HepG2 (cell line): ENCODE results near the gene NOP9. TPM values are rescaled to one million over a fixed set of nuclear protein-coding genes. Genes with fewer than 3 reads are reported as not detected.

Experiments used
- ATAC-seq: fragments of 200-7000 bp; cut with Tn5 transposase; 3 replicates; pipeline ENCODE4 v1.9.1; 2020; ENCODE audit warnings: mild to moderate bottlenecking, moderate library complexity
- BruUV-seq: library from RNA; stranded (reverse); fragments of 400-500 nt; replicated peaks from 2 replicates; lab custom pipeline; 2021; lab: Mats Ljungman, UMichigan
- CTCF ChIA-PET: fragments of 300-600 bp; formaldehyde crosslinking; extraction: SDS; loops from one replicate; lab custom pipeline; 2021; ENCODE audit warnings: low total read pairs, inconsistent platforms, low intra/inter-chr PET ratio; lab: Yijun Ruan, JAX
- POLR2A ChIA-PET: fragments of 350-600 bp; sonication (Branson Sonifier 250); formaldehyde crosslinking; loops from one replicate; lab custom pipeline; 2020; ENCODE audit warnings: antibody characterized with exemption, inconsistent platforms; lab: Yijun Ruan, JAX
- DNase-seq: peaks from one replicate; pipeline ENCODE4 v3.0.0-alpha.2; 2015; ENCODE audit warnings: low spot score
- FAIRE-seq: peaks from 3 replicates; lab custom pipeline; 2011; peaks lifted over from hg19 to GRCh38; lab: Jason Lieb, UNC
- H2AFZ ChIP-seq: one replicate; pipeline ENCODE4 v1.6.1; 2011; ENCODE audit warnings: low read length, inconsistent platforms
- H3K27ac ChIP-seq: fragments of 300-600 bp; 3 replicates; pipeline ENCODE4 v1.8.0; 2011; ENCODE audit warnings: mixed run types, mild to moderate bottlenecking, mixed read lengths, low read length, inconsistent platforms; ENCODE audit not compliant: insufficient read depth; ENCODE audit errors: extremely low read length
- H3K27me3 ChIP-seq, 2 experiments: fragments of 200-600 bp in 1 of 2; 2 replicates in 1 of 2; 3 replicates in 1 of 2; pipeline versions ENCODE4 v1.6.0 to v1.8.0; 2011; ENCODE audit warnings: low read length in 2 of 2, mild to moderate bottlenecking in 2 of 2, moderate library complexity in 2 of 2, inconsistent platforms in 1 of 2; ENCODE audit not compliant: insufficient read depth in 2 of 2, control insufficient read depth in 1 of 2
- H3K36me3 ChIP-seq, 2 experiments: fragments of 200-600 bp in 1 of 2; replicated peaks in 1 of 2; 2 replicates in 1 of 2; 3 replicates in 1 of 2; pipeline versions ENCODE4 v1.5.1 to v1.8.0; 2011; ENCODE audit warnings: low read length in 2 of 2, inconsistent platforms in 1 of 2; ENCODE audit not compliant: insufficient read depth in 2 of 2, control insufficient read depth in 1 of 2
- H3K4me1 ChIP-seq: 2 replicates; pipeline ENCODE4 v1.5.1; 2012; ENCODE audit warnings: low read length, inconsistent platforms; ENCODE audit not compliant: insufficient read depth
- H3K4me2 ChIP-seq: 2 replicates; pipeline ENCODE4 v1.6.0; 2011; ENCODE audit warnings: low read depth, low read length, inconsistent platforms
- H3K4me3 ChIP-seq, 3 experiments: fragments of 200-600 bp in 1 of 3; sonication (generic), shearing (Covaris generic) in 1 of 3; replicated peaks in 1 of 3; 2 replicates each; pipeline ENCODE4 v1.5.1; 2011 to 2016; ENCODE audit warnings: low read length in 3 of 3, inconsistent platforms in 2 of 3, low read depth in 2 of 3, mild to moderate bottlenecking in 2 of 3, control low read depth in 1 of 3, mixed read lengths in 1 of 3; ENCODE audit not compliant: insufficient read depth in 1 of 3
- H3K79me2 ChIP-seq: one replicate; pipeline ENCODE4 v1.6.1; 2011; ENCODE audit warnings: low read length, inconsistent platforms; ENCODE audit not compliant: insufficient read depth
- H3K9ac ChIP-seq: 2 replicates; pipeline ENCODE4 v1.6.0; 2011; ENCODE audit warnings: mild to moderate bottlenecking, low read depth, low read length, inconsistent platforms; ENCODE audit not compliant: insufficient read depth
- H3K9me3 ChIP-seq: 2 replicates; pipeline ENCODE4 v1.5.1; 2012; ENCODE audit warnings: mild to moderate bottlenecking, low read length
- H4K20me1 ChIP-seq: 2 replicates; pipeline ENCODE4 v1.6.0; 2011; ENCODE audit warnings: inconsistent platforms, mild to moderate bottlenecking, low read length, moderate library complexity; ENCODE audit not compliant: insufficient read depth
- CBX2 ChIP-seq, 2 experiments: fragments of 200-600 bp in 1 of 2; sonication (generic); formaldehyde crosslinking in 1 of 2; IDR thresholded peaks; 2 replicates each; pipeline versions ENCODE4 v1.7.0 to v1.8.1; 2018 to 2022; ENCODE audit warnings: low read depth in 2 of 2, low read length in 1 of 2, mild to moderate bottlenecking in 1 of 2, missing genetic modification reagents in 1 of 2
- GLI4 ChIP-seq: sonication (generic); formaldehyde crosslinking; IDR thresholded peaks from 2 replicates; pipeline ENCODE4 v1.5.1; 2020; ENCODE audit warnings: missing genetic modification reagents, mild to moderate bottlenecking, moderate library complexity, borderline replicate concordance
- KLF11 ChIP-seq: IDR thresholded peaks from 2 replicates; pipeline ENCODE4 v1.6.1; 2016; ENCODE audit warnings: missing compliant biosample characterization
- MTF1 ChIP-seq: sonication (generic); formaldehyde crosslinking; IDR thresholded peaks from 2 replicates; pipeline ENCODE4 v1.5.0; 2020; ENCODE audit warnings: missing genetic modification reagents
- RFXAP ChIP-seq: sonication (generic); formaldehyde crosslinking; IDR thresholded peaks from 2 replicates; pipeline ENCODE4 v1.4.0; 2020; ENCODE audit warnings: missing genetic modification reagents, borderline replicate concordance
- SATB2 ChIP-seq: sonication (generic); formaldehyde crosslinking; IDR thresholded peaks from 2 replicates; pipeline ENCODE4 v1.5.0; 2020; ENCODE audit warnings: missing genetic modification reagents
- SMYD3 ChIP-seq: sonication (generic); formaldehyde crosslinking; IDR thresholded peaks from 2 replicates; pipeline ENCODE4 v1.8.1; 2023; ENCODE audit warnings: mild to moderate bottlenecking, missing genetic modification reagents
- UBTF ChIP-seq: sonication (generic); formaldehyde crosslinking; IDR thresholded peaks from 2 replicates; pipeline ENCODE4 v1.4.0; 2020; ENCODE audit warnings: mild to moderate bottlenecking, missing genetic modification reagents
- ZKSCAN5 ChIP-seq: sonication (generic); formaldehyde crosslinking; IDR thresholded peaks from 2 replicates; pipeline ENCODE4 v1.5.1; 2020; ENCODE audit warnings: mild to moderate bottlenecking, missing genetic modification reagents
- ZNF253 ChIP-seq: sonication (generic); formaldehyde crosslinking; IDR thresholded peaks from 2 replicates; pipeline ENCODE4 v1.8.0; 2022; ENCODE audit warnings: mild to moderate bottlenecking, missing genetic modification reagents, borderline replicate concordance
- ZNF296 ChIP-seq: sonication (generic); formaldehyde crosslinking; conservative IDR thresholded peaks from 2 replicates; pipeline ENCODE4 v1.5.0; 2020; ENCODE audit warnings: mild to moderate bottlenecking, missing genetic modification reagents
- ZNF34 ChIP-seq: sonication (generic); formaldehyde crosslinking; IDR thresholded peaks from 2 replicates; pipeline ENCODE4 v1.4.0; 2020; ENCODE audit warnings: mild to moderate bottlenecking, missing genetic modification reagents, borderline replicate concordance
- ZNF407 ChIP-seq: sonication (generic); formaldehyde crosslinking; IDR thresholded peaks from one replicate; pipeline ENCODE4 v1.5.1; 2020; ENCODE audit warnings: mild to moderate bottlenecking, missing genetic modification reagents; ENCODE audit errors: not compliant biosample characterization
- ZNF709 ChIP-seq: sonication (generic); formaldehyde crosslinking; IDR thresholded peaks from 2 replicates; pipeline ENCODE4 v1.5.0; 2020; ENCODE audit warnings: mild to moderate bottlenecking, missing genetic modification reagents
- ZNF839 ChIP-seq: sonication (generic); formaldehyde crosslinking; IDR thresholded peaks from 2 replicates; pipeline ENCODE4 v1.4.0; 2020; ENCODE audit warnings: missing genetic modification reagents, mild to moderate bottlenecking, borderline replicate concordance
- WGBS: methylation state at CpG from one replicate; pipeline ENCODE4 v1.1.6; 2017; ENCODE audit warnings: low lambda C conversion rate; 5-methylcytosine and 5-hydroxymethylcytosine counted together
- in situ Hi-C: cut with HindIII; loops from 2 replicates; pipeline ENCODE4 v1.10.0; 2017; ENCODE audit warnings: low pct_unique_long_range_greater_than_20kb; ENCODE audit not compliant: extremely low pct_ligation_motif_present
- intact Hi-C: fragments of 100-400 bp; cut with micrococcal nuclease; formaldehyde crosslinking; loops from one replicate; pipeline ENCODE4 v1.10.0; 2022; ENCODE audit not compliant: unreplicated experiment
- polyA plus RNA-seq, 8 experiments: library from polyadenylated mRNA; depleted of rRNA in 3 of 8; stranded (reverse) in 7 of 8; unstranded in 1 of 8; fragments of >200 nt; fragmentation: Illumina TruSeq in 4 of 8; extraction: Trizol in 4 of 8; gene quantifications; 2 replicates each; pipeline versions ENCODE4 v1.2.1 to v1.2.3, GENCODE V29; 2011 to 2016; ENCODE audit warnings: low read depth in 4 of 8, missing spikeins in 1 of 8, mixed read lengths in 1 of 8; ENCODE audit not compliant: insufficient read depth in 1 of 8
- total RNA-seq, 5 experiments: library from RNA; depleted of rRNA; stranded (reverse); fragments of >200 nt; fragmentation: Illumina TruSeq; extraction: Trizol; gene quantifications; 2 replicates each; pipeline ENCODE4 v1.2.3, GENCODE V29; 2016; ENCODE audit warnings: low read depth in 1 of 5

Gene NOP9
- total and polyA plus RNA-seq, 2 of the 13 experiments (the other 11 are each of a cell fraction or from before 2014, with no cell fraction given), result 24.5 to 61.6 TPM

- no TSS peak for BruUV-seq
- FAIRE-seq, result no peak
- Histone ChIP-seq H3K4me2 (no peak overlapping the region), H3K27me3 (peaks cover 18 to 73% of the 10 kb centered on the region in 2 experiments; a peak in 4 of 5 replicates), H3K79me2 (no peaks in the 10 kb centered on the region), H3K4me1 (peaks cover 29% of the 10 kb centered on the region), H3K9me3 (no peaks in the 10 kb centered on the region), H3K27ac (no peak overlapping the region), H4K20me1 (no peaks in the 10 kb centered on the region), H3K36me3 (no peaks in the 10 kb centered on the region), H3K4me3 (no peak overlapping the region), H3K9ac (no peak overlapping the region), H2AFZ (no peak overlapping the region)
- in situ Hi-C loops, result no loop called here
- ATAC-seq, result no peak
- POLR2A ChIA-PET, result interaction anchor here (1.0 to 2.0 kb wide), 5 partner anchors 28 to 104 kb away, joined by 3 to 7 read pairs (median 4); partner anchors contain the start of gene KHNYN
- no peak for DNase-seq
- CTCF ChIA-PET, result interaction anchor here (1.3 kb wide), 1 partner anchor 99 kb away, joined by 5 read pairs; no protein-coding TSS in a partner anchor
- intact Hi-C loops, result no loop called here
- 37% methylated on average over 8 of the region's 8 CpGs for WGBS
- TF ChIP-seq ZNF296, result 0 out of 2 replicates have a peak, but pooled peaks have one; percentile 10
- no peak for TF ChIP-seq CBX2 (IDR thresholded peaks at IDR 0.05; ENCODE audit: low read depth, low read length)
- TF ChIP-seq CBX2 (CRISPR knock-in tag; IDR thresholded peaks at IDR 0.05; ENCODE audit: low read depth), result no peak
- TF ChIP-seq SATB2, result no peak
- no peak for TF ChIP-seq KLF11 (CRISPR knock-in tag)
- no peak for TF ChIP-seq GLI4 (CRISPR knock-in tag)
- TF ChIP-seq ZNF407 (CRISPR knock-in tag), result no peak
- no peak for TF ChIP-seq UBTF (CRISPR knock-in tag)
- TF ChIP-seq ZNF709 (CRISPR knock-in tag), result no peak
- no peak for TF ChIP-seq MTF1 (CRISPR knock-in tag)
- TF ChIP-seq ZNF839 (CRISPR knock-in tag), result 0 out of 2 replicates have a peak, but pooled peaks have one; percentile 15
- no peak for TF ChIP-seq ZNF34 (CRISPR knock-in tag)
- no peak for TF ChIP-seq RFXAP (CRISPR knock-in tag)
- TF ChIP-seq SMYD3, result no peak
- no peak for TF ChIP-seq ZNF253 (CRISPR knock-in tag)
- TF ChIP-seq ZKSCAN5 (CRISPR knock-in tag), result no peak
Observed at GRCh38 chr14:24337824-24338175, 38.1 kb downstream of the NOP9 start.
